ENCODE data around the gene PNMT. TPM values are rescaled to one million over a fixed set of nuclear protein-coding genes. Genes with fewer than 3 reads are reported as not detected.

The PNMT gene
- total and polyA plus RNA-seq, 2 of the 4 experiments (the other 2 are of a cell fraction) = not detected

GRCh38 chr17:39621523-39622379 lies 46.5 kb upstream of the PNMT start:
- ATAC-seq (ENCODE audit: low read depth) (peak; percentile 79), DNase-seq (peak; percentile 69)
- H4K5ac ChIP-seq (ENCODE audit: low read depth, low read length) = no peak overlapping the region
- H3K56ac ChIP-seq (ENCODE audit: extremely low read depth, insufficient read depth, low read length) = no peak overlapping the region
- POLR2A ChIA-PET (ENCODE audit: unreplicated experiment) = no interaction called here
- no peak overlapping the region; the same call in 1 of the 2 replicates for H3K23ac ChIP-seq (ENCODE audit: low read depth, low read length)
- H3K9me1 ChIP-seq (ENCODE audit: insufficient read depth, low read length) = no peaks in the 10 kb centered on the region
- H4K8ac ChIP-seq (ENCODE audit: low read depth in 2 of 2, low read length in 2 of 2) = no peak overlapping the region
- H3K4me2 ChIP-seq (ENCODE audit: low read depth, low read length) = peak overlapping the region; percentile 74
- 8% methylated on average over 11 of the region's 26 CpGs; no CpG with 5 or more reads in 1 of the 2 experiments for WGBS, 2 experiments (ENCODE audit: extremely low coverage in 2 of 2, insufficient read length in 1 of 2)
- CTCF ChIA-PET = interaction anchor here (0.6 to 1.3 kb wide), 20 partner anchors 9 to 493 kb away, joined by 3 to 11 read pairs (median 4); partner anchors contain the start of genes MIEN1, PGAP3 and TCAP
- no peaks in the 10 kb centered on the region for H3K36me3 ChIP-seq (ENCODE audit: control insufficient read depth, insufficient read depth, low read length)
- in situ Hi-C loops (cut with MboI; ENCODE audit: low sequenced_read_pairs) = loop anchor here (5.0 kb wide), 1 partner anchor 79 kb away; no protein-coding TSS in a partner anchor
- no peak overlapping the region for H3K27ac ChIP-seq (ENCODE audit: insufficient read depth, low read length)
- no peak overlapping the region for H3K4ac ChIP-seq (ENCODE audit: low read depth, low read length)
- H2BK15ac ChIP-seq (ENCODE audit: low read depth, low read length) = no peak overlapping the region
- H3K4me3 ChIP-seq (ENCODE audit: insufficient read depth, low read depth, low read length) = no peak overlapping the region
- no TSS peak for BruUV-seq (replicated peaks)
- no peak overlapping the region for H3K18ac ChIP-seq (ENCODE audit: low read depth, low read length)
- H3K27me3 ChIP-seq (ENCODE audit: control insufficient read depth, insufficient read depth, low read length) = peaks cover 51% of the 10 kb centered on the region
- no peaks in the 10 kb centered on the region for H4K20me1 ChIP-seq (ENCODE audit: insufficient read depth, low read length)
- no peak overlapping the region for H2BK120ac ChIP-seq (ENCODE audit: low read depth, low read length)
- 0 out of 2 replicates have a peak overlapping the region, but pooled peaks have one; percentile 3 for H3K9ac ChIP-seq (ENCODE audit: low read depth, low read length)
- no peak overlapping the region for H4K91ac ChIP-seq (ENCODE audit: insufficient read depth, low read depth, low read length)
- intact Hi-C loops (cut with micrococcal nuclease) = loop anchor here (1.0 to 10.0 kb wide), 3 partner anchors 51 to 363 kb away; partner anchors contain the start of gene PSMD3
- H2AK5ac ChIP-seq (ENCODE audit: low read depth, low read length) = no peak overlapping the region
- no peak overlapping the region for H3K14ac ChIP-seq (replicated peaks; ENCODE audit: low read depth, low read length)
- no peak overlapping the region for H2BK5ac ChIP-seq (ENCODE audit: low read depth, low read length, poor library complexity, severe bottlenecking)
- TF ChIP-seq MAZ (IDR thresholded peaks at IDR 0.05; ENCODE audit: borderline replicate concordance, low read depth, low read length) (peak; percentile 35; the same call in 1 of the 2 replicates), CEBPB (IDR thresholded peaks at IDR 0.05; ENCODE audit: low read depth, low read length) (no peak), CTCF (conservative IDR thresholded peaks at IDR 0.05; ENCODE audit: low read depth, low read length) (peak; percentile 100; the same call in 1 of the 2 replicates), SMC3 (IDR thresholded peaks at IDR 0.05; ENCODE audit: low read depth, low read length) (peak; percentile 97), RAD21 (IDR thresholded peaks at IDR 0.05; ENCODE audit: low read length) (peak; percentile 93), CHD1 (IDR thresholded peaks at IDR 0.05; ENCODE audit: low read depth, low read length) (no peak), MAFK (IDR thresholded peaks at IDR 0.05; ENCODE audit: low read depth, low read length) (no peak; the same call in 1 of the 2 replicates)
- dilution Hi-C loops (cut with HindIII; ENCODE audit: low sequenced_read_pairs, unreplicated experiment) = no loop called here
- H2AFZ ChIP-seq (replicated peaks; ENCODE audit: low read length, poor library complexity) = peak overlapping the region; percentile 85
- no peaks in the 10 kb centered on the region for H3K9me3 ChIP-seq (ENCODE audit: control insufficient read depth, insufficient read depth, low read length)
- H2BK20ac ChIP-seq (ENCODE audit: low read depth, low read length) = no peak overlapping the region
- peak overlapping the region; percentile 77 for H2AK9ac ChIP-seq (replicated peaks; ENCODE audit: low read depth, low read length, poor library complexity)
- peaks cover 1% of the 10 kb centered on the region; the same call in 1 of the 2 replicates for H3K4me1 ChIP-seq (ENCODE audit: control insufficient read depth, insufficient read depth, low read length)
- no peaks in the 10 kb centered on the region for H3K79me1 ChIP-seq (ENCODE audit: low read depth in 1 of 2, low read length in 2 of 2)

Measured in IMR-90 (cell line).